Measurements from ENCODE around the gene YARS1. TPM values are rescaled to one million over a fixed set of nuclear protein-coding genes. Genes with fewer than 3 reads are reported as not detected.

Gene YARS1
- total RNA-seq, 2 experiments from 2014 or later, result 259 to 309 TPM

- H3K4me1 Mint-ChIP-seq, result peaks cover 13% of the 10 kb centered on the region
- DNase-seq, result no peak
- ChIA-PET POLR2A (no interaction called here), CTCF (interaction anchor here (0.7 to 9.0 kb wide), 4 partner anchors 8 to 651 kb away, joined by 4 to 156 read pairs (median 14); no protein-coding TSS in a partner anchor)
- intact Hi-C loops (cut with DNase I, micrococcal nuclease), result loop anchor here in 1 of 2 experiments (5.0 kb wide), 1 partner anchor 101 kb away; the partner anchor contains the start of gene FNDC5
- H3K27me3 Mint-ChIP-seq, result no peaks in the 10 kb centered on the region
- H3K36me3 Mint-ChIP-seq (ENCODE audit: low read depth), result peaks cover 16% of the 10 kb centered on the region
- H3K4me3 Mint-ChIP-seq, result no peak overlapping the region
- no peaks in the 10 kb centered on the region for H3K9me3 Mint-ChIP-seq (ENCODE audit: low read depth)
- H3K27ac Mint-ChIP-seq, result no peak overlapping the region
- ATAC-seq, result no peak
Observed at GRCh38 chr1:32770741-32771548, 46.2 kb downstream of the YARS1 start.

- POLR2A ChIA-PET, result no interaction called here
- Mint-ChIP-seq H3K27me3 (no peaks in the 10 kb centered on the region), H3K4me3 (no peak overlapping the region), H3K4me1 (peaks cover 10% of the 10 kb centered on the region), H3K9me3 (ENCODE audit: low read depth) (no peaks in the 10 kb centered on the region), H3K36me3 (ENCODE audit: low read depth) (peaks cover 11% of the 10 kb centered on the region), H3K27ac (no peak overlapping the region)
- CTCF ChIA-PET, result interaction anchor here (1.3 to 9.0 kb wide), 2 partner anchors 58 to 64 kb away, joined by 4 to 156 read pairs; no protein-coding TSS in a partner anchor
- DNase-seq (no peak), ATAC-seq (no peak)
- intact Hi-C loops (cut with DNase I, micrococcal nuclease), result loop anchor here in 1 of 2 experiments (5.0 kb wide), 1 partner anchor 102 kb away; the partner anchor contains the start of gene FNDC5
Observed at GRCh38 chr1:32770221-32770731, 46.9 kb downstream of the YARS1 start.

GRCh38 chr1:32769524-32770220 is 47.5 kb downstream of the YARS1 start:
- Mint-ChIP-seq H3K27ac (no peak overlapping the region), H3K4me1 (peaks cover 10% of the 10 kb centered on the region), H3K9me3 (ENCODE audit: low read depth) (no peaks in the 10 kb centered on the region), H3K27me3 (no peaks in the 10 kb centered on the region), H3K36me3 (ENCODE audit: low read depth) (peaks cover 11% of the 10 kb centered on the region), H3K4me3 (no peak overlapping the region)
- intact Hi-C loops (cut with DNase I, micrococcal nuclease), result loop anchor here in 1 of 2 experiments (5.0 kb wide), 1 partner anchor 103 kb away; the partner anchor contains the start of gene FNDC5
- DNase-seq (no peak), ATAC-seq (no peak)
- ChIA-PET POLR2A (interaction anchor here (0.7 to 0.8 kb wide), 2 partner anchors 25 to 29 kb away, joined by 3 to 11 read pairs; no protein-coding TSS in a partner anchor), CTCF (interaction anchor here (0.7 to 9.0 kb wide), 3 partner anchors 18 to 58 kb away, joined by 3 to 156 read pairs (median 3); no protein-coding TSS in a partner anchor)

- ChIA-PET POLR2A (no interaction called here), CTCF (interaction anchor here (1.2 to 9.0 kb wide), 2 partner anchors 17 to 56 kb away, joined by 3 to 156 read pairs; no protein-coding TSS in a partner anchor)
- DNase-seq (no peak), ATAC-seq (no peak)
- intact Hi-C loops (cut with DNase I, micrococcal nuclease), result no loop called here
- Mint-ChIP-seq H3K27me3 (no peaks in the 10 kb centered on the region), H3K27ac (no peak overlapping the region), H3K4me3 (no peak overlapping the region), H3K36me3 (ENCODE audit: low read depth) (peaks cover 5% of the 10 kb centered on the region), H3K4me1 (peaks cover 3% of the 10 kb centered on the region), H3K9me3 (ENCODE audit: low read depth) (no peaks in the 10 kb centered on the region)
Observed at GRCh38 chr1:32768110-32768850, 48.9 kb downstream of the YARS1 start.

GRCh38 chr1:32767641-32768040 is 49.5 kb downstream of the YARS1 start:
- ChIA-PET POLR2A (no interaction called here), CTCF (interaction anchor here (9.0 kb wide), 1 partner anchor 56 kb away, joined by 156 read pairs; no protein-coding TSS in a partner anchor)
- DNase-seq (no peak), ATAC-seq (no peak)
- intact Hi-C loops (cut with DNase I, micrococcal nuclease), result no loop called here
- H3K36me3 Mint-ChIP-seq (ENCODE audit: low read depth), result no peaks in the 10 kb centered on the region
- H3K4me3 Mint-ChIP-seq, result no peak overlapping the region
- H3K27me3 Mint-ChIP-seq, result no peaks in the 10 kb centered on the region
- no peaks in the 10 kb centered on the region for H3K9me3 Mint-ChIP-seq (ENCODE audit: low read depth)
- H3K27ac Mint-ChIP-seq, result no peak overlapping the region
- no peaks in the 10 kb centered on the region for H3K4me1 Mint-ChIP-seq

GRCh38 chr1:32767156-32767555 is 50.0 kb downstream of the YARS1 start:
- CTCF ChIA-PET, result no interaction called here
- H3K9me3 Mint-ChIP-seq (ENCODE audit: low read depth), result no peaks in the 10 kb centered on the region
- no peak overlapping the region for H3K27ac Mint-ChIP-seq
- ATAC-seq, result no peak
- H3K27me3 Mint-ChIP-seq, result no peaks in the 10 kb centered on the region
- H3K4me1 Mint-ChIP-seq, result peaks cover under 1% of the 10 kb centered on the region
- no peak overlapping the region for H3K4me3 Mint-ChIP-seq
- DNase-seq, result no peak
- no peaks in the 10 kb centered on the region for H3K36me3 Mint-ChIP-seq (ENCODE audit: low read depth)
- intact Hi-C loops (cut with DNase I, micrococcal nuclease), result no loop called here
- POLR2A ChIA-PET, result no interaction called here

- POLR2A ChIA-PET, result no interaction called here
- CTCF ChIA-PET, result no interaction called here
- Mint-ChIP-seq H3K9me3 (ENCODE audit: low read depth) (no peaks in the 10 kb centered on the region), H3K36me3 (ENCODE audit: low read depth) (no peaks in the 10 kb centered on the region), H3K27ac (no peak overlapping the region), H3K27me3 (no peaks in the 10 kb centered on the region), H3K4me1 (peaks cover 7% of the 10 kb centered on the region), H3K4me3 (no peak overlapping the region)
- intact Hi-C loops (cut with DNase I, micrococcal nuclease), result no loop called here
- DNase-seq (no peak), ATAC-seq (no peak)
Observed at GRCh38 chr1:32766328-32766972, 50.7 kb downstream of the YARS1 start.

GRCh38 chr1:32765570-32766327 is 51.4 kb downstream of the YARS1 start:
- Mint-ChIP-seq H3K27ac (no peak overlapping the region), H3K36me3 (ENCODE audit: low read depth) (no peaks in the 10 kb centered on the region), H3K9me3 (ENCODE audit: low read depth) (no peaks in the 10 kb centered on the region), H3K4me3 (no peak overlapping the region), H3K4me1 (peaks cover 14% of the 10 kb centered on the region), H3K27me3 (no peaks in the 10 kb centered on the region)
- ChIA-PET CTCF (no interaction called here), POLR2A (no interaction called here)
- DNase-seq (no peak), ATAC-seq (no peak)
- intact Hi-C loops (cut with DNase I, micrococcal nuclease), result no loop called here

GRCh38 chr1:32764826-32765569 is 52.2 kb downstream of the YARS1 start:
- Mint-ChIP-seq H3K4me3 (no peak overlapping the region), H3K4me1 (peaks cover 19% of the 10 kb centered on the region), H3K36me3 (ENCODE audit: low read depth) (no peaks in the 10 kb centered on the region), H3K27ac (no peak overlapping the region), H3K9me3 (ENCODE audit: low read depth) (no peaks in the 10 kb centered on the region), H3K27me3 (no peaks in the 10 kb centered on the region)
- ATAC-seq, result no peak
- intact Hi-C loops (cut with DNase I, micrococcal nuclease), result no loop called here
- CTCF ChIA-PET, result interaction anchor here (4.1 kb wide), 1 partner anchor 8 kb away, joined by 25 read pairs; no protein-coding TSS in a partner anchor
- POLR2A ChIA-PET, result no interaction called here
- DNase-seq, result no peak

- Mint-ChIP-seq H3K4me1 (peaks cover 26% of the 10 kb centered on the region), H3K36me3 (ENCODE audit: low read depth) (no peaks in the 10 kb centered on the region), H3K27ac (no peak overlapping the region), H3K9me3 (ENCODE audit: low read depth) (no peaks in the 10 kb centered on the region), H3K27me3 (no peaks in the 10 kb centered on the region), H3K4me3 (no peak overlapping the region)
- ATAC-seq, result no peak
- intact Hi-C loops (cut with DNase I, micrococcal nuclease), result no loop called here
- no peak for DNase-seq
- ChIA-PET CTCF (interaction anchor here (3.0 to 4.1 kb wide), 2 partner anchors 10 to 51 kb away, joined by 14 to 25 read pairs; no protein-coding TSS in a partner anchor), POLR2A (no interaction called here)
Observed at GRCh38 chr1:32763221-32763620, 53.9 kb downstream of the YARS1 start.

All from activated CD4-positive, alpha-beta T cell treated with anti-CD3 and anti-CD28 coated beads for 36 hours (primary cell).